Aorta (tissue), 5 donors: ENCODE results near the gene COLGALT1. TPM values are rescaled to one million over a fixed set of nuclear protein-coding genes. Genes with fewer than 3 reads are reported as not detected.
A peak's percentile ranks its signal among the peaks of the same experiment; 100 is the strongest.

Experiments used
- ATAC-seq: fragments of 200-7000 bp; cut with Tn5 transposase; one replicate; pipeline ENCODE4 v1.9.1; 2022; ENCODE audit warnings: moderate library complexity; ENCODE audit not compliant: low FRiP score
- DNase-seq, 2 donors: peaks; one replicate each; pipeline ENCODE4 v3.0.0-alpha.2; 2020
- H3K27ac ChIP-seq, 2 donors: one replicate each; pipeline ENCODE4 v1.5.1; 2013; ENCODE audit warnings: low read length in 2 of 2, mild to moderate bottlenecking in 2 of 2, moderate library complexity in 2 of 2, control low read depth in 1 of 2, inconsistent platforms in 1 of 2, low read depth in 1 of 2
- H3K27me3 ChIP-seq, 2 donors: one replicate each; pipeline ENCODE4 v1.6.1; 2013; ENCODE audit warnings: control low read depth in 1 of 2, low read length in 1 of 2, mild to moderate bottlenecking in 1 of 2, moderate library complexity in 1 of 2; ENCODE audit not compliant: insufficient read depth in 2 of 2, control insufficient read depth in 1 of 2
- H3K36me3 ChIP-seq, 2 donors: one replicate each; pipeline ENCODE4 v1.6.1; 2013; ENCODE audit warnings: control low read depth in 1 of 2, low read length in 1 of 2, mild to moderate bottlenecking in 1 of 2; ENCODE audit not compliant: insufficient read depth in 2 of 2, control insufficient read depth in 1 of 2
- H3K4me1 ChIP-seq, 2 donors: one replicate each; pipeline ENCODE4 v1.6.1; 2013; ENCODE audit warnings: low read length in 2 of 2, control low read depth in 1 of 2, mild to moderate bottlenecking in 1 of 2, moderate library complexity in 1 of 2; ENCODE audit not compliant: insufficient read depth in 2 of 2, control insufficient read depth in 1 of 2
- H3K4me3 ChIP-seq, 2 donors: one replicate each; pipeline ENCODE4 v1.5.1; 2013; ENCODE audit warnings: low read length in 2 of 2, control low read depth in 1 of 2, mild to moderate bottlenecking in 1 of 2
- H3K9me3 ChIP-seq: one replicate; pipeline ENCODE4 v1.6.1; 2013; ENCODE audit warnings: mild to moderate bottlenecking, low read length; ENCODE audit not compliant: control insufficient read depth
- WGBS, 2 donors: extraction: QIAGEN DNeasy Blood & Tissue Kit; methylation state at CpG; one replicate each; pipeline ENCODE4 v1.1.7; 2013; 5-methylcytosine and 5-hydroxymethylcytosine counted together
- intact Hi-C, 2 donors: fragments of 100-400 bp; cut with DNase I; formaldehyde crosslinking; loops; one replicate each; pipeline versions ENCODE4 v1.14.2 to v1.15.0; 2022
- polyA plus RNA-seq, 2 donors: library from polyadenylated mRNA; stranded (reverse); fragments of 200-250 nt; gene quantifications; one replicate each; pipeline ENCODE4 v1.2.3, GENCODE V29; 2013
- total RNA-seq, 2 donors: library from RNA; stranded (reverse); fragmentation: NEBNext Ultra II Directional; extraction: Animal tissue kit (Norgen Biotek cat#: 25700); gene quantifications; one replicate each; pipeline ENCODE4 v1.2.1, GENCODE V29; 2021
- donor health status: healthy with polysubstance abuse.
- donor health status: Bipolar disorder and iron deficiency.
- donor health status: DM: no; HTN: no; CAD: no.
- donor health status: DM: no; HTN: no; CAD: no.
- donor health status: DM: yes; HTN: yes; CAD: no.

The COLGALT1 gene
- total and polyA plus RNA-seq, 4 donors, result 26.3 to 91.2 (median 56.3) TPM

DNA sequence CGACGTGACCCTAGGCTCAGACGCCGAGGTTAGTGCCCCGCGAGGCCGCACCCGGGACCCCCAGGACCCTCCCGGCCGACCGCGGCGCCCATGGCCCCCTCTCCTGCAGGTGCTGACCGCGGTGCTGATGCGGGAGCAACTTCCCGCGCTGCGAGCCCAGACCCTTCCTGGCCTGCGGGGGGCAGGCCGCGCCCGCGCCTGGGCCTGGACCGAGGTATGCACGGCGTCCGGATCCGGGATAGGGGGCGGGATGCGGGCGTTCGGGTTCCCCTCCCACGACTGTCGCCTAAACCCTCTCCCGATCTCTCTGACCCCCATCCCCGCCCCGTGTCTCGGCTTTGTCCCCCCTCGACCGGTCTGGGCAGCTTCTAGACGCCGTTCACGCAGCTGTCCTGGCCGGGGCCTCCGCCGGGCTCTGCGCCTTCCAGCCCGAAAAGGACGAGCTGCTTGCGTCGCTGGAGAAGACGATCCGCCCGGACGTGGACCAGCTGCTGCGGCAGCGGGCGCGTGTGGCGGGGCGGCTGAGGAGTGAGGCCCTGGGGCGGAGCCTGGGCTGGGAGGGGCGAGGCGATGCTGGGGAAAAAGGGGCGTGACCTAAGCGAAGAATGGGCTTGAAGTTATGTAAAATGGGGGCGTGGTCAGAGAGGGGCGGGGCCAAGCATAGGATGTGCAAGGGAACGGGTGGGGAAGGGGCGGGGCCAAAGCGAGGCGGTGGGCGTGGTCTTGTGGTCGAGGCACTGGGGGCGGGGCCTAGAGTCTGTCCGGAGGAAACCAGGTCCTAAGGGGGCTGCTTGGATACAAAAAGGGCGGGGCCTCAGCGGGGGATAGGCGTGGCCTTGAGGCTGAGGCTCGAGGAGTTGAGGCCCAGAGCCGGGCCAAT lies 16.0 kb upstream of the COLGALT1 start:
- WGBS, 2 donors, result 0 to 1% methylated on average over 75 to 82 of the region's 82 CpGs
- intact Hi-C loops, result no loop called here
- H3K4me3 ChIP-seq, result no peak overlapping the region
- no peaks in the 10 kb centered on the region for H3K4me1 ChIP-seq
- no peak overlapping the region for H3K27ac ChIP-seq
- DNase-seq (peak; percentile 97 to 98), ATAC-seq (peak; percentile 89)
- H3K9me3 ChIP-seq, result no peaks in the 10 kb centered on the region
- H3K27me3 ChIP-seq, result no peaks in the 10 kb centered on the region
- no peaks in the 10 kb centered on the region for H3K36me3 ChIP-seq

DNA sequence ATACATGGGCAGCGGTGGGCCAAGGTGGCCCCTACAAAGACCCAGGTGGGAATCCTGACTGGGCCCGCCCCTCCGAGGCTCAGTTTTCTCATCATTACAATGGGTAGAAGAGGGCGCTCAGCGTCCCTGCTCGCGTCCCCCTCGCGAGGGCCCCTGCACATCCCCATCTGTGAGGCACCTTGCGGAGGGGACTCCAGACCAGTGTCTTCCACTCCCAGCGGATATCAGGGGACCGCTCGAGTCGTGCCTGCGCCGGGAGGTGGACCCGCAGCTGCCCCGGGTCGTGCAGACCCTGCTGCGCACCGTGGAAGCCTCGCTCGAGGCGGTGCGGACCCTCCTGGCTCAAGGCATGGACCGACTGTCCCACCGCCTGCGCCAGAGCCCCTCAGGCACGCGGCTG lies 15.3 kb upstream of the COLGALT1 start:
- Histone ChIP-seq H3K27me3 (no peaks in the 10 kb centered on the region), H3K36me3 (no peaks in the 10 kb centered on the region), H3K4me1 (no peaks in the 10 kb centered on the region), H3K27ac (no peak overlapping the region), H3K9me3 (no peaks in the 10 kb centered on the region), H3K4me3 (no peak overlapping the region)
- intact Hi-C loops, result no loop called here
- WGBS, 2 donors, result 65 to 69% methylated on average over 30 of the region's 30 CpGs
- ATAC-seq (no peak), DNase-seq (no peak)

GRCh38 chr19:17541184-17541759 lies 14.2 kb upstream of the COLGALT1 start:
- no peak overlapping the region for H3K27ac ChIP-seq
- intact Hi-C loops, result no loop called here
- ATAC-seq (no peak), DNase-seq (no peak)
- no peaks in the 10 kb centered on the region for H3K9me3 ChIP-seq
- H3K27me3 ChIP-seq, result no peaks in the 10 kb centered on the region
- no peaks in the 10 kb centered on the region for H3K4me1 ChIP-seq
- H3K36me3 ChIP-seq, result no peaks in the 10 kb centered on the region
- 86 to 90% methylated on average over 4 of the region's 4 CpGs for WGBS, 2 donors
- H3K4me3 ChIP-seq, result no peak overlapping the region

- 69 to 72% methylated on average over 15 of the region's 15 CpGs for WGBS, 2 donors
- no peak overlapping the region for H3K4me3 ChIP-seq
- ATAC-seq (no peak), DNase-seq (no peak)
- intact Hi-C loops, result no loop called here
- H3K36me3 ChIP-seq, result no peaks in the 10 kb centered on the region
- H3K27me3 ChIP-seq, result no peaks in the 10 kb centered on the region
- H3K9me3 ChIP-seq, result no peaks in the 10 kb centered on the region
- H3K27ac ChIP-seq, result no peak overlapping the region
- no peaks in the 10 kb centered on the region for H3K4me1 ChIP-seq
These were observed 13.4 kb upstream of the COLGALT1 start for GRCh38 chr19:17542042-17542441.

DNA sequence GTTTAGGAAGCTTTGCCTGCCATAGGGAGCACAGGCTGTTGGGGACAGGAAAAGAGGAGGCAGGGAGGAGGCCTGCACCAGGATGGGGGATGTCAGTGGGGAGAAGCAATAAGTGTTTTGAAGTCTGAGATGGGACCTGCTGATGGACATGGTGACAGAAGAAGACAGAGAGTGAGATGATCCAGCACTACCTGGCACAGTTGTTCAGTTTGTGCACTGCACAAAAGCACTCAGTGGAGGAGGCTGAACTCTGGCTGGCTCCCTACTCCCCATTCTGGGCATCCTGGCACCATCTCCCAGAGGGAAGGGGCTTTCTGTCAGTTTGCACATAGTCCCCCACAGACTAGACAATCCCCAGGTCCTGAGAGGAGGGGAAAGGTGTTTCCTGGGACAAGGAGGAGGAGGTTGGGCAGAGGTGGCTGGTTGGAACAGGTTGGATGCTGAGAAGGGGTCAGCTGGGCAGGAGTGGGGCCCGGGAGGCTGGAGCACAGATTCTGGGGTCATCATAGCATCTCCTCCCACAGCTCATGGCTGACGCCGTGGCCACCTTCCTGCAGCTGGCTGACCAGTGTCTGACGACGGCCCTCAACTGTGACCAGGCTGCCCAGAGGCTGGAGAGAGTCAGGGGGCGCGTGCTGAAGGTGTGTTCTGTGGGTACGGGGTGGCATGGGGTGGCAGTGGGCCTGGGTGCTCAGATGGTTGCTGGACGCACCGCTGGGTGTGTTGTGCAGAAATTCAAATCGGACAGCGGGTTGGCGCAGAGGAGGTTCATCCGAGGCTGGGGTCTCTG lies 12.5 kb upstream of the COLGALT1 start:
- intact Hi-C loops, result no loop called here
- 77 to 78% methylated on average over 14 of the region's 14 CpGs for WGBS, 2 donors
- Histone ChIP-seq H3K4me1 (no peaks in the 10 kb centered on the region), H3K27me3 (no peaks in the 10 kb centered on the region), H3K27ac (no peak overlapping the region), H3K36me3 (no peaks in the 10 kb centered on the region), H3K9me3 (no peaks in the 10 kb centered on the region), H3K4me3 (no peak overlapping the region)
- ATAC-seq (no peak), DNase-seq (no peak)

GRCh38 chr19:17543986-17544385 lies 11.5 kb upstream of the COLGALT1 start:
- DNase-seq (no peak), ATAC-seq (no peak)
- Histone ChIP-seq H3K36me3 (no peaks in the 10 kb centered on the region), H3K27me3 (no peaks in the 10 kb centered on the region), H3K4me3 (no peak overlapping the region), H3K9me3 (no peaks in the 10 kb centered on the region), H3K4me1 (no peaks in the 10 kb centered on the region), H3K27ac (no peak overlapping the region)
- intact Hi-C loops, result no loop called here
- WGBS, 2 donors, result 74 to 79% methylated on average over 4 of the region's 4 CpGs

- intact Hi-C loops, result no loop called here
- no peak overlapping the region for H3K27ac ChIP-seq
- H3K27me3 ChIP-seq, result no peaks in the 10 kb centered on the region
- H3K4me3 ChIP-seq, result no peak overlapping the region
- no peaks in the 10 kb centered on the region for H3K4me1 ChIP-seq
- 96% methylated on average over 4 of the region's 4 CpGs for WGBS, 2 donors
- no peaks in the 10 kb centered on the region for H3K36me3 ChIP-seq
- no peaks in the 10 kb centered on the region for H3K9me3 ChIP-seq
- DNase-seq, result no peak
- ATAC-seq, result no peak
These were observed 11.0 kb upstream of the COLGALT1 start for GRCh38 chr19:17544418-17544817.

DNA sequence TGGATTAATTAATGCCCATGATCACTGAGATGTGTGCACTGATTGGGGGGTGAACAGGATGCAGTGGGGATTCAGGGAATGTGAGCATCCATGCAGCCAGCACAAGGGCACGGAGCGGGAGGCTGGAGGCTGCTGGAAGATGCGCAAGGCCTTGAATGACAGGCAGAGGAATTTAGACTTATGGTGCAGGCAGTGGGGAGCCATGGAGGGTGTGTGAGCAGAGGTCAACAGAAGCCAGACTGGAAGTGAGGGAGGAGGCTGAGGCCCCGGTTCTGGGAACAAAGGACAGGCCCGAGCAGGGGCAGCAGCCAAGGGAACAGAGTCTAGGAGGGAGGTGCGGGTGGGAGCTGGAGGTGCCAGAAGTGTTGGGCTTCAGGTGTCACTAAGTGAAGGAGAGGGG lies 7.3 kb upstream of the COLGALT1 start:
- no peak for ATAC-seq
- Histone ChIP-seq H3K27ac (no peak overlapping the region), H3K4me1 (no peaks in the 10 kb centered on the region), H3K36me3 (no peaks in the 10 kb centered on the region), H3K27me3 (no peaks in the 10 kb centered on the region), H3K9me3 (no peaks in the 10 kb centered on the region), H3K4me3 (no peak overlapping the region)
- no peak for DNase-seq
- WGBS, 2 donors, result 83 to 84% methylated on average over 6 of the region's 6 CpGs
- intact Hi-C loops, result no loop called here
